IMR-90 (cell line): ENCODE data around the gene VPS35. TPM values are rescaled to one million over a fixed set of nuclear protein-coding genes. Genes with fewer than 3 reads are reported as not detected.

ENCODE experiments used
- ATAC-seq: fragments of 200-7000 bp; cut with Tn5 transposase; 2 replicates; pipeline ENCODE4 v1.9.1; 2020; ENCODE audit warnings: low read depth, mild to moderate bottlenecking, moderate library complexity
- BruUV-seq: library from RNA; stranded (reverse); fragments of 400-500 nt; replicated peaks from 2 replicates; lab custom pipeline; 2021; lab: Mats Ljungman, UMichigan
- CTCF ChIA-PET: fragments of 300-600 bp; formaldehyde crosslinking; extraction: SDS; loops from one replicate; lab custom pipeline; 2021; ENCODE audit warnings: antibody characterized with exemption; lab: Yijun Ruan, JAX
- POLR2A ChIA-PET: fragments of 300-600 bp; sonication (Branson Sonifier 250); formaldehyde crosslinking; loops from one replicate; lab custom pipeline; 2022; ENCODE audit warnings: antibody characterized with exemption; ENCODE audit not compliant: unreplicated experiment; lab: Charles Lee
- DNase-seq: peaks from one replicate; pipeline ENCODE4 v3.0.0; 2013
- H2AFZ ChIP-seq: replicated peaks from 2 replicates; pipeline ENCODE3; 2013; ENCODE audit warnings: low read length, mild to moderate bottlenecking; ENCODE audit not compliant: poor library complexity
- H2AK5ac ChIP-seq: 2 replicates; pipeline ENCODE4 v1.6.1; 2013; ENCODE audit warnings: low read depth, low read length, inconsistent platforms
- H2AK9ac ChIP-seq: replicated peaks from 2 replicates; pipeline ENCODE3; 2013; ENCODE audit warnings: mild to moderate bottlenecking, low read depth, low read length, moderate library complexity; ENCODE audit not compliant: poor library complexity
- H2BK120ac ChIP-seq: 2 replicates; pipeline ENCODE4 v1.6.1; 2013; ENCODE audit warnings: low read depth, low read length, inconsistent platforms
- H2BK15ac ChIP-seq: 3 replicates; pipeline ENCODE4 v1.6.1; 2013; ENCODE audit warnings: low read depth, low read length, inconsistent platforms
- H2BK20ac ChIP-seq: 2 replicates; pipeline ENCODE4 v1.6.1; 2013; ENCODE audit warnings: low read depth, mild to moderate bottlenecking, inconsistent platforms, low read length, moderate library complexity
- H2BK5ac ChIP-seq: 2 replicates; pipeline ENCODE4 v1.6.1; 2013; ENCODE audit warnings: mild to moderate bottlenecking, low read depth, low read length, inconsistent platforms; ENCODE audit not compliant: poor library complexity, severe bottlenecking
- H3K14ac ChIP-seq: replicated peaks from 2 replicates; pipeline ENCODE4 v1.6.1; 2013; ENCODE audit warnings: low read depth, low read length, inconsistent platforms
- H3K18ac ChIP-seq: 2 replicates; pipeline ENCODE4 v1.6.1; 2013; ENCODE audit warnings: low read depth, low read length, control low read depth
- H3K23ac ChIP-seq: 2 replicates; pipeline ENCODE4 v1.6.1; 2013; ENCODE audit warnings: low read depth, low read length, inconsistent platforms
- H3K27ac ChIP-seq: 2 replicates; pipeline ENCODE4 v1.5.1; 2013; ENCODE audit warnings: mild to moderate bottlenecking, control low read depth, low read length; ENCODE audit not compliant: insufficient read depth
- H3K27me3 ChIP-seq: 2 replicates; pipeline ENCODE4 v1.6.1; 2013; ENCODE audit warnings: low read length; ENCODE audit not compliant: control insufficient read depth, insufficient read depth
- H3K36me3 ChIP-seq: 2 replicates; pipeline ENCODE4 v1.6.1; 2013; ENCODE audit warnings: low read length, mixed read lengths; ENCODE audit not compliant: control insufficient read depth, insufficient read depth
- H3K4ac ChIP-seq: 2 replicates; pipeline ENCODE4 v1.6.1; 2013; ENCODE audit warnings: low read depth, low read length, inconsistent platforms
- H3K4me1 ChIP-seq: 2 replicates; pipeline ENCODE4 v1.6.1; 2013; ENCODE audit warnings: low read length, mixed read lengths; ENCODE audit not compliant: control insufficient read depth, insufficient read depth
- H3K4me2 ChIP-seq: 2 replicates; pipeline ENCODE4 v1.6.1; 2013; ENCODE audit warnings: low read depth, mild to moderate bottlenecking, control low read depth, low read length, moderate library complexity
- H3K4me3 ChIP-seq: 2 replicates; pipeline ENCODE4 v1.5.1; 2013; ENCODE audit warnings: low read depth, mild to moderate bottlenecking, control low read depth, low read length, moderate library complexity; ENCODE audit not compliant: insufficient read depth
- H3K56ac ChIP-seq: 2 replicates; pipeline ENCODE4 v1.6.1; 2013; ENCODE audit warnings: low read length, inconsistent platforms; ENCODE audit not compliant: insufficient read depth; ENCODE audit errors: extremely low read depth
- H3K79me1 ChIP-seq, 2 experiments: 2 replicates each; pipeline ENCODE4 v1.6.1; 2013; ENCODE audit warnings: low read length in 2 of 2, inconsistent platforms in 1 of 2, low read depth in 1 of 2
- H3K9ac ChIP-seq: 2 replicates; pipeline ENCODE4 v1.6.1; 2013; ENCODE audit warnings: low read depth, low read length, control low read depth
- H3K9me1 ChIP-seq: 2 replicates; pipeline ENCODE4 v1.6.1; 2013; ENCODE audit warnings: low read length, inconsistent platforms; ENCODE audit not compliant: insufficient read depth
- H3K9me3 ChIP-seq: 2 replicates; pipeline ENCODE4 v1.6.1; 2013; ENCODE audit warnings: low read length; ENCODE audit not compliant: control insufficient read depth, insufficient read depth
- H4K20me1 ChIP-seq: 2 replicates; pipeline ENCODE4 v1.6.1; 2013; ENCODE audit warnings: low read length, inconsistent platforms; ENCODE audit not compliant: insufficient read depth
- H4K5ac ChIP-seq: 2 replicates; pipeline ENCODE4 v1.6.1; 2013; ENCODE audit warnings: mild to moderate bottlenecking, low read depth, low read length, control low read depth
- H4K8ac ChIP-seq, 2 experiments: 2 replicates each; pipeline ENCODE4 v1.6.1; 2013; ENCODE audit warnings: low read depth in 2 of 2, low read length in 2 of 2, control low read depth in 1 of 2, inconsistent platforms in 1 of 2
- H4K91ac ChIP-seq: 2 replicates; pipeline ENCODE4 v1.6.1; 2013; ENCODE audit warnings: low read depth, low read length, inconsistent platforms; ENCODE audit not compliant: insufficient read depth
- BHLHE40 ChIP-seq: fragments of 150-350 bp; IDR thresholded peaks from 2 replicates; pipeline ENCODE4 v1.6.1; 2016; ENCODE audit warnings: mild to moderate bottlenecking, low read depth, low read length
- CEBPB ChIP-seq: IDR thresholded peaks from 2 replicates; pipeline ENCODE4 v1.6.1; 2012; ENCODE audit warnings: low read depth, low read length, improper control_type of control experiment
- CHD1 ChIP-seq: IDR thresholded peaks from 2 replicates; pipeline ENCODE4 v1.6.1; 2012; ENCODE audit warnings: low read depth, low read length, improper control_type of control experiment
- FOS ChIP-seq: fragments of 150-350 bp; IDR thresholded peaks from 2 replicates; pipeline ENCODE4 v1.6.1; 2016; ENCODE audit warnings: low read depth, low read length
- MAFK ChIP-seq: IDR thresholded peaks from 2 replicates; pipeline ENCODE4 v1.6.1; 2012; ENCODE audit warnings: low read depth, low read length, improper control_type of control experiment
- MAZ ChIP-seq: IDR thresholded peaks from 2 replicates; pipeline ENCODE4 v1.6.1; 2012; ENCODE audit warnings: low read depth, mild to moderate bottlenecking, low read length, improper control_type of control experiment, moderate library complexity, borderline replicate concordance
- MXI1 ChIP-seq: IDR thresholded peaks from 2 replicates; pipeline ENCODE4 v1.6.1; 2012; ENCODE audit warnings: low read depth, mild to moderate bottlenecking, low read length, moderate library complexity, borderline replicate concordance
- NFE2L2 ChIP-seq: fragments of 150-350 bp; IDR thresholded peaks from 2 replicates; pipeline ENCODE4 v1.6.1; 2016; ENCODE audit warnings: low read depth, mild to moderate bottlenecking, low read length
- POLR2A ChIP-seq: IDR thresholded peaks from 2 replicates; pipeline ENCODE4 v1.6.1; 2012; ENCODE audit warnings: mild to moderate bottlenecking, low read depth, low read length
- RAD21 ChIP-seq: IDR thresholded peaks from 2 replicates; pipeline ENCODE4 v1.6.1; 2012; ENCODE audit warnings: low read length, improper control_type of control experiment
- RCOR1 ChIP-seq: IDR thresholded peaks from 2 replicates; pipeline ENCODE4 v1.6.1; 2012; ENCODE audit warnings: mild to moderate bottlenecking, low read length, improper control_type of control experiment; ENCODE audit not compliant: insufficient replicate concordance
- RFX5 ChIP-seq: IDR thresholded peaks from 2 replicates; pipeline ENCODE4 v1.8.0; 2012; ENCODE audit warnings: low read depth, mild to moderate bottlenecking, low read length, moderate library complexity
- SMC3 ChIP-seq: fragments of 150-350 bp; IDR thresholded peaks from 2 replicates; pipeline ENCODE4 v1.6.1; 2016; ENCODE audit warnings: low read depth, mild to moderate bottlenecking, antibody characterized with exemption, low read length, moderate library complexity
- WGBS, 2 experiments: methylation state at CpG; one replicate each; pipeline versions ENCODE4 v1.1.5 to v1.1.7; 2013; ENCODE audit warnings: missing lambda C conversion rate in 2 of 2; ENCODE audit not compliant: insufficient read length in 1 of 2; ENCODE audit errors: extremely low coverage in 2 of 2; 5-methylcytosine and 5-hydroxymethylcytosine counted together
- dilution Hi-C: fragments of 300-500 bp; cut with HindIII; formaldehyde crosslinking; loops from one replicate; pipeline ENCODE4 v1.14.3; 2018; ENCODE audit warnings: low sequenced_read_pairs; ENCODE audit not compliant: unreplicated experiment
- in situ Hi-C: fragments of 300-500 bp; cut with MboI; formaldehyde crosslinking; loops from 3 replicates; pipeline ENCODE4 v1.14.3; 2019; ENCODE audit warnings: low sequenced_read_pairs, inconsistent platforms, mixed read lengths
- intact Hi-C: fragments of 100-400 bp; cut with micrococcal nuclease; formaldehyde crosslinking; loops from 2 replicates; pipeline ENCODE4 v1.10.0; 2022
- polyA plus RNA-seq, 3 experiments: library from polyadenylated mRNA; depleted of rRNA; stranded (reverse); fragments of >200 nt; gene quantifications; 2 replicates each; pipeline ENCODE4 v1.2.3, GENCODE V29; 2012; ENCODE audit warnings: low replicate concordance in 1 of 3
- total RNA-seq: library from RNA; depleted of rRNA; stranded (reverse); fragments of >200 nt; gene quantifications from 2 replicates; pipeline ENCODE4 v1.2.3, GENCODE V29; 2012
- TF ChIP-seq, protein P1 (sequence below): conservative IDR thresholded peaks from 2 replicates; pipeline ENCODE4 v1.5.1; 2012; ENCODE audit warnings: mild to moderate bottlenecking, low read depth, low read length, improper control_type of control experiment
- TF ChIP-seq, protein P2 (sequence below): fragments of 150-350 bp; IDR thresholded peaks from 2 replicates; pipeline ENCODE4 v1.6.1; 2016; ENCODE audit warnings: low read depth, mild to moderate bottlenecking, low read length, moderate library complexity, borderline replicate concordance
- TF ChIP-seq, protein P3 (sequence below): fragments of 150-350 bp; IDR thresholded peaks from 2 replicates; pipeline ENCODE4 v1.6.1; 2017; ENCODE audit warnings: mild to moderate bottlenecking, antibody characterized with exemption, low read length, low read depth

VPS35 gene
- total and polyA plus RNA-seq, 2 of the 4 experiments (the other 2 are of a cell fraction): 42.3 to 89.4 TPM

DNA sequence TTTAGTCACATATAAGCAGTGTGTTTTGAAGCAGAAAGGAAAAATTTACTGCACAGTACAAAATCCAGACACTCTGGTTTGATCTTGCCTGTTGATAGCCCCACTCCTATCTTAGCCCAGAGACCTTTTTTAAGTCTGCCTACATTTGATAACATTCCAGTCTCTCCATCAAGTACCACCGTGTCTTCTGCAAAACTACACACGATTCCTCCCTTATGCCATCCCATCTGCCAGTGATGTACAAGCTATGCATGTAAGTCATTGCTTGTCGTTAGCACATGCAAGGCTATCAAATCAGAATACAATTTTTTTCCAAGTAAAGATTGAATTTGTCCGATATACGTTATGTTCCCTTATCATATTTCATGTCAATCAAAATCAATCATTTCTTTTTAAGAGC is 82.7 kb downstream of the VPS35 start:
- intact Hi-C loops (no loop called here), in situ Hi-C loops (loop anchor here (5.0 kb wide), 1 partner anchor 49 kb away; no protein-coding TSS in a partner anchor)

More for the DNA sequence above, 82.7 kb downstream of the VPS35 start:
- peaks cover 5 to 19% of the 10 kb centered on the region in 2 experiments; a peak in 3 of 4 replicates for H3K79me1 ChIP-seq
- H3K56ac ChIP-seq: no peak overlapping the region
- no peak overlapping the region for H3K4ac ChIP-seq
- no peaks in the 10 kb centered on the region for H3K27me3 ChIP-seq
- H2BK120ac ChIP-seq: no peak overlapping the region
- no peak overlapping the region for H3K23ac ChIP-seq
- no peak overlapping the region for H2AFZ ChIP-seq
- no peak for TF ChIP-seq CEBPB
- TF ChIP-seq BHLHE40: no peak
- TF ChIP-seq NFE2L2: no peak
- no peak for TF ChIP-seq MXI1
- no peak for TF ChIP-seq MAZ
- no peak for TF ChIP-seq RAD21
- TF ChIP-seq SMC3: no peak
- TF ChIP-seq RFX5: no peak
- TF ChIP-seq RCOR1: no peak
- no peak for TF ChIP-seq CHD1
- no peak for TF ChIP-seq FOS
- TF ChIP-seq, protein P1, sequence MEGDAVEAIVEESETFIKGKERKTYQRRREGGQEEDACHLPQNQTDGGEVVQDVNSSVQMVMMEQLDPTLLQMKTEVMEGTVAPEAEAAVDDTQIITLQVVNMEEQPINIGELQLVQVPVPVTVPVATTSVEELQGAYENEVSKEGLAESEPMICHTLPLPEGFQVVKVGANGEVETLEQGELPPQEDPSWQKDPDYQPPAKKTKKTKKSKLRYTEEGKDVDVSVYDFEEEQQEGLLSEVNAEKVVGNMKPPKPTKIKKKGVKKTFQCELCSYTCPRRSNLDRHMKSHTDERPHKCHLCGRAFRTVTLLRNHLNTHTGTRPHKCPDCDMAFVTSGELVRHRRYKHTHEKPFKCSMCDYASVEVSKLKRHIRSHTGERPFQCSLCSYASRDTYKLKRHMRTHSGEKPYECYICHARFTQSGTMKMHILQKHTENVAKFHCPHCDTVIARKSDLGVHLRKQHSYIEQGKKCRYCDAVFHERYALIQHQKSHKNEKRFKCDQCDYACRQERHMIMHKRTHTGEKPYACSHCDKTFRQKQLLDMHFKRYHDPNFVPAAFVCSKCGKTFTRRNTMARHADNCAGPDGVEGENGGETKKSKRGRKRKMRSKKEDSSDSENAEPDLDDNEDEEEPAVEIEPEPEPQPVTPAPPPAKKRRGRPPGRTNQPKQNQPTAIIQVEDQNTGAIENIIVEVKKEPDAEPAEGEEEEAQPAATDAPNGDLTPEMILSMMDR: no peak
- TF ChIP-seq POLR2A: no peak
- TF ChIP-seq, protein P2, sequence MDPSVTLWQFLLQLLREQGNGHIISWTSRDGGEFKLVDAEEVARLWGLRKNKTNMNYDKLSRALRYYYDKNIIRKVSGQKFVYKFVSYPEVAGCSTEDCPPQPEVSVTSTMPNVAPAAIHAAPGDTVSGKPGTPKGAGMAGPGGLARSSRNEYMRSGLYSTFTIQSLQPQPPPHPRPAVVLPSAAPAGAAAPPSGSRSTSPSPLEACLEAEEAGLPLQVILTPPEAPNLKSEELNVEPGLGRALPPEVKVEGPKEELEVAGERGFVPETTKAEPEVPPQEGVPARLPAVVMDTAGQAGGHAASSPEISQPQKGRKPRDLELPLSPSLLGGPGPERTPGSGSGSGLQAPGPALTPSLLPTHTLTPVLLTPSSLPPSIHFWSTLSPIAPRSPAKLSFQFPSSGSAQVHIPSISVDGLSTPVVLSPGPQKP: no peak
- TF ChIP-seq, protein P3, sequence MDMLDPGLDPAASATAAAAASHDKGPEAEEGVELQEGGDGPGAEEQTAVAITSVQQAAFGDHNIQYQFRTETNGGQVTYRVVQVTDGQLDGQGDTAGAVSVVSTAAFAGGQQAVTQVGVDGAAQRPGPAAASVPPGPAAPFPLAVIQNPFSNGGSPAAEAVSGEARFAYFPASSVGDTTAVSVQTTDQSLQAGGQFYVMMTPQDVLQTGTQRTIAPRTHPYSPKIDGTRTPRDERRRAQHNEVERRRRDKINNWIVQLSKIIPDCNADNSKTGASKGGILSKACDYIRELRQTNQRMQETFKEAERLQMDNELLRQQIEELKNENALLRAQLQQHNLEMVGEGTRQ: no peak
- no peak for TF ChIP-seq MAFK
- no peak overlapping the region for H3K9ac ChIP-seq
- ATAC-seq (no peak), DNase-seq (no peak)
- no peak overlapping the region for H4K8ac ChIP-seq
- H3K27ac ChIP-seq: no peak overlapping the region
- H3K9me1 ChIP-seq: no peaks in the 10 kb centered on the region; the same call in 1 of the 2 replicates
- H4K91ac ChIP-seq: no peak overlapping the region
- no peaks in the 10 kb centered on the region for H3K4me1 ChIP-seq
- H3K18ac ChIP-seq: no peak overlapping the region
- H3K4me2 ChIP-seq: no peak overlapping the region
- H3K14ac ChIP-seq: no peak overlapping the region
- no peaks in the 10 kb centered on the region for H4K20me1 ChIP-seq
- no peak overlapping the region for H2BK20ac ChIP-seq
- ChIA-PET CTCF (interaction anchor here (0.6 to 1.9 kb wide), 5 partner anchors 11 to 364 kb away, joined by 4 to 15 read pairs (median 6); no protein-coding TSS in a partner anchor), POLR2A (interaction anchor here (0.6 kb wide), 1 partner anchor 945 kb away, joined by 3 read pairs; no protein-coding TSS in a partner anchor)
- no peak overlapping the region for H2AK9ac ChIP-seq
- H2AK5ac ChIP-seq: no peak overlapping the region
- dilution Hi-C loops: no loop called here
- H3K36me3 ChIP-seq: peaks cover 1% of the 10 kb centered on the region; the same call in 1 of the 2 replicates
- H2BK15ac ChIP-seq: no peak overlapping the region
- H3K9me3 ChIP-seq: no peaks in the 10 kb centered on the region
- WGBS, 2 experiments: 100% methylated on average over 2 of the region's 5 CpGs; no CpG with 5 or more reads in 1 of the 2 experiments
- no peak overlapping the region for H2BK5ac ChIP-seq
- no peak overlapping the region for H4K5ac ChIP-seq
- H3K4me3 ChIP-seq: no peak overlapping the region
- no TSS peak for BruUV-seq
